Esophagus muscularis mucosa (tissue), 4 donors: ENCODE data around the gene ZNF256. TPM values are rescaled to one million over a fixed set of nuclear protein-coding genes. Genes with fewer than 3 reads are reported as not detected.

ENCODE experiments used
- DNase-seq: peaks from one replicate; pipeline ENCODE4 v3.0.0-alpha.2; 2017; ENCODE audit errors: extremely low spot score
- H3K27ac ChIP-seq, 4 donors: fragments of 200-600 bp; sonication (generic); replicated peaks in 1 of 4; 1 replicate in 3 of 4; 2 replicates in 1 of 4; pipeline ENCODE4 v1.5.1; 2016 to 2019; ENCODE audit warnings: mild to moderate bottlenecking in 1 of 4
- H3K27me3 ChIP-seq, 4 donors: fragments of 200-600 bp; sonication (generic); one replicate each; pipeline versions ENCODE4 v1.5.1 to v1.6.0; 2016 to 2019
- H3K36me3 ChIP-seq, 4 donors: fragments of 200-600 bp; sonication (generic); one replicate each; pipeline ENCODE4 v1.5.1; 2016 to 2019
- H3K4me1 ChIP-seq, 4 donors: fragments of 200-600 bp; sonication (generic); one replicate each; pipeline ENCODE4 v1.5.1; 2016 to 2019
- H3K4me3 ChIP-seq, 4 donors: fragments of 200-600 bp; sonication (generic); 1 replicate in 2 of 4; 2 replicates in 2 of 4; pipeline ENCODE4 v1.5.1; 2016 to 2019; ENCODE audit warnings: mild to moderate bottlenecking in 4 of 4, moderate library complexity in 1 of 4
- H3K9me3 ChIP-seq, 4 donors: fragments of 200-600 bp; sonication (generic); 1 replicate in 3 of 4; 2 replicates in 1 of 4; pipeline ENCODE4 v1.5.1; 2016 to 2019
- EP300 ChIP-seq: sonication (generic); formaldehyde crosslinking; IDR thresholded peaks from one replicate; pipeline ENCODE4 v1.6.1; 2017; ENCODE audit warnings: antibody characterized with exemption
- POLR2A ChIP-seq: fragments of 450-650 bp; IDR thresholded peaks from one replicate; pipeline ENCODE4 v1.6.1; 2017; ENCODE audit warnings: antibody characterized with exemption, moderate library complexity, mild to moderate bottlenecking, low read depth
- POLR2AphosphoS5 ChIP-seq, 2 donors: sonication (generic); formaldehyde crosslinking; IDR thresholded peaks; one replicate each; pipeline ENCODE4 v1.6.1; 2017; ENCODE audit warnings: antibody characterized with exemption in 2 of 2
- WGBS: methylation state at CpG from one replicate; pipeline ENCODE4 v1.1.5; 2018; 5-methylcytosine and 5-hydroxymethylcytosine counted together
- intact Hi-C: fragments of 100-400 bp; cut with DNase I; formaldehyde crosslinking; loops from one replicate; pipeline ENCODE4 v1.15.1; 2023
- total RNA-seq, 4 donors: library from RNA; depleted of rRNA; stranded (reverse); fragments of >200 nt; gene quantifications; one replicate each; pipeline versions ENCODE4 v1.1.0 to v1.2.1, GENCODE V29; 2016
- TF ChIP-seq, protein P1 (sequence below), 3 experiments: fragments of 200-600 bp in 2 of 3; fragments of 450-650 bp in 1 of 3; sonication (generic) in 2 of 3; IDR thresholded peaks; one replicate each; pipeline ENCODE4 v1.5.1; 2017 to 2019; ENCODE audit warnings: antibody characterized with exemption in 3 of 3, mild to moderate bottlenecking in 2 of 3, moderate library complexity in 1 of 3

ZNF256 gene
- total RNA-seq, 4 donors from 2014 or later: 4.0 to 5.2 (median 4.6) TPM

DNA sequence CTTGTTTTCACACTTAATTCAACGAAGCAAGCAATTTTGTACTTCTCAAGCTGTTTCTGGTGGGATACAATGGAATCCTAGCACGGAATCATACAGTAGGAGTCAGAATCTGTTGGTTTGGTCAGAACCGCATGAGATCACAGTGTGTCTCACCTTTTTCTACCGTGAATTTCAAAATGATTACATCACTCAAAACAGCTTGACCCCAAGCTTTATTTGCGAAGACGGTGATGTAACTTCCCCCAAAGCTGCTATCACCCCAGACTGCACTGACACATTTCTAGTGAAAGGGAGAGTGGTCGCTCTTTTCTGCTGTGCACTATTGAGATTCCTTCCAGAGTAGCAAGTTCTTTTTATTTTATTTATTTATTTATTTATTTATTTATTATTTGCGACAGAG is 17.3 kb upstream of the ZNF256 start:
- Histone ChIP-seq H3K27me3 (no peaks in the 10 kb centered on the region), H3K27ac (no peak overlapping the region), H3K36me3 (peaks cover 0 to 53% (median 12%) of the 10 kb centered on the region in 4 donors), H3K4me1 (no peaks in the 10 kb centered on the region), H3K4me3 (no peak overlapping the region), H3K9me3 (peaks cover 0 to 97% (median 89%) of the 10 kb centered on the region in 4 donors)
- DNase-seq: no peak
- WGBS: 89% methylated on average over 8 of the region's 8 CpGs
- TF ChIP-seq POLR2A (no peak), POLR2AphosphoS5 (IDR thresholded peaks at IDR 0.05) (no peak), EP300 (no peak)
- TF ChIP-seq, protein P1, sequence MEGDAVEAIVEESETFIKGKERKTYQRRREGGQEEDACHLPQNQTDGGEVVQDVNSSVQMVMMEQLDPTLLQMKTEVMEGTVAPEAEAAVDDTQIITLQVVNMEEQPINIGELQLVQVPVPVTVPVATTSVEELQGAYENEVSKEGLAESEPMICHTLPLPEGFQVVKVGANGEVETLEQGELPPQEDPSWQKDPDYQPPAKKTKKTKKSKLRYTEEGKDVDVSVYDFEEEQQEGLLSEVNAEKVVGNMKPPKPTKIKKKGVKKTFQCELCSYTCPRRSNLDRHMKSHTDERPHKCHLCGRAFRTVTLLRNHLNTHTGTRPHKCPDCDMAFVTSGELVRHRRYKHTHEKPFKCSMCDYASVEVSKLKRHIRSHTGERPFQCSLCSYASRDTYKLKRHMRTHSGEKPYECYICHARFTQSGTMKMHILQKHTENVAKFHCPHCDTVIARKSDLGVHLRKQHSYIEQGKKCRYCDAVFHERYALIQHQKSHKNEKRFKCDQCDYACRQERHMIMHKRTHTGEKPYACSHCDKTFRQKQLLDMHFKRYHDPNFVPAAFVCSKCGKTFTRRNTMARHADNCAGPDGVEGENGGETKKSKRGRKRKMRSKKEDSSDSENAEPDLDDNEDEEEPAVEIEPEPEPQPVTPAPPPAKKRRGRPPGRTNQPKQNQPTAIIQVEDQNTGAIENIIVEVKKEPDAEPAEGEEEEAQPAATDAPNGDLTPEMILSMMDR (IDR thresholded peaks at IDR 0.05): no peak
- intact Hi-C loops: no loop called here

GRCh38 chr19:57961785-57962184 is 14.3 kb upstream of the ZNF256 start:
- intact Hi-C loops: no loop called here

GRCh38 chr19:57954996-57955395 is 7.5 kb upstream of the ZNF256 start:
- intact Hi-C loops: no loop called here
- TF ChIP-seq EP300 (no peak), POLR2AphosphoS5 (IDR thresholded peaks at IDR 0.05) (no peak), POLR2A (no peak)
- TF ChIP-seq, protein P1 (IDR thresholded peaks at IDR 0.05): no peak
- no peaks in the 10 kb centered on the region for H3K27me3 ChIP-seq
- 80% methylated on average over 4 of the region's 4 CpGs for WGBS
- H3K27ac ChIP-seq: no peak overlapping the region
- peaks cover 0 to 6% (median 3%) of the 10 kb centered on the region in 4 donors for H3K36me3 ChIP-seq
- DNase-seq: no peak
- no peaks in the 10 kb centered on the region for H3K4me1 ChIP-seq
- no peak overlapping the region for H3K4me3 ChIP-seq
- peaks cover 0 to 60% (median 23%) of the 10 kb centered on the region in 4 donors for H3K9me3 ChIP-seq

More at GRCh38 chr19:57961785-57962184, 14.3 kb upstream of the ZNF256 start:
- no peak for TF ChIP-seq POLR2A
- no peak for DNase-seq
- no peaks in the 10 kb centered on the region for H3K4me1 ChIP-seq
- H3K9me3 ChIP-seq: peaks cover 0 to 92% (median 81%) of the 10 kb centered on the region in 4 donors
- no peaks in the 10 kb centered on the region for H3K27me3 ChIP-seq
- WGBS: 75% methylated on average over 1 of the region's 1 CpG
- H3K36me3 ChIP-seq: peaks cover 0 to 39% (median 10%) of the 10 kb centered on the region in 4 donors
- H3K27ac ChIP-seq: no peak overlapping the region
- H3K4me3 ChIP-seq: no peak overlapping the region

DNA sequence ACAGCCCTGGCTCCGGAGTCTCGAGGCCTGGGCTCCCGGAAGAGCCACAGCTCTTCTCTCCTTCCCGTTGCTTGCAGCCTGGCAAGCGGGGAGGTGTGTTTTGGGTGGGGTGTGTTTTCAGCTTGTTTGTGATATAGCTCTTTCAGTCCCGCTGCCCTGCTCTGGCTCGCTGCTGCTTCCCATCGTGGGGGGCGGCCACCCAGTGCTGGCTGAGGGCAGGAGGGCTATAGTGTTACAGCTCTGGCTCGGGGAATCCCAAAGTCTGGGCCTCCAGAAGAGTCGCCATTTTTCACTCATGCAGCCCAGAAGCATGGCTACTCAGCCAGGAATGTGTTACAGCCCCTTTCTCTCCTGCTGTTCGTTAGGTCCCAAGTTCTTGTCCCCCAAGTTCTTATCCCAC is 2.2 kb upstream of the ZNF256 start:
- no peak for TF ChIP-seq POLR2A
- no peak for TF ChIP-seq POLR2AphosphoS5 (IDR thresholded peaks at IDR 0.05)
- no peak for TF ChIP-seq EP300
- TF ChIP-seq, protein P1 (IDR thresholded peaks at IDR 0.05): no peak
- no peaks in the 10 kb centered on the region for H3K27me3 ChIP-seq
- intact Hi-C loops: no loop called here
- no peak for DNase-seq
- peaks cover 0 to 10% (median 0%) of the 10 kb centered on the region in 4 donors for H3K36me3 ChIP-seq
- no peak overlapping the region for H3K27ac ChIP-seq
- H3K4me3 ChIP-seq: no peak overlapping the region
- WGBS: 90% methylated on average over 5 of the region's 12 CpGs
- H3K9me3 ChIP-seq: peaks cover 0 to 43% (median 14%) of the 10 kb centered on the region in 4 donors
- H3K4me1 ChIP-seq: peaks cover 11 to 26% (median 17%) of the 10 kb centered on the region in 4 donors

GRCh38 chr19:57949296-57949695 is 1.8 kb upstream of the ZNF256 start:
- peaks cover 0 to 14% (median 3%) of the 10 kb centered on the region in 4 donors for H3K36me3 ChIP-seq
- no peak for DNase-seq
- TF ChIP-seq, protein P1 (IDR thresholded peaks at IDR 0.05): no peak
- TF ChIP-seq POLR2AphosphoS5 (IDR thresholded peaks at IDR 0.05) (no peak), POLR2A (no peak), EP300 (no peak)
- intact Hi-C loops: no loop called here
- no peaks in the 10 kb centered on the region for H3K27me3 ChIP-seq
- WGBS: 90% methylated on average over 24 of the region's 24 CpGs
- peaks cover 0 to 47% (median 16%) of the 10 kb centered on the region in 4 donors for H3K9me3 ChIP-seq
- no peak overlapping the region for H3K4me3 ChIP-seq
- H3K4me1 ChIP-seq: peaks cover 11 to 26% (median 17%) of the 10 kb centered on the region in 4 donors
- H3K27ac ChIP-seq: no peak overlapping the region
